Measurements from ENCODE around the gene HSPA8. TPM values are rescaled to one million over a fixed set of nuclear protein-coding genes. Genes with fewer than 3 reads are reported as not detected.

HSPA8 gene
- total RNA-seq, 2 experiments from 2014 or later: 1,029 to 1,909 TPM

DNA sequence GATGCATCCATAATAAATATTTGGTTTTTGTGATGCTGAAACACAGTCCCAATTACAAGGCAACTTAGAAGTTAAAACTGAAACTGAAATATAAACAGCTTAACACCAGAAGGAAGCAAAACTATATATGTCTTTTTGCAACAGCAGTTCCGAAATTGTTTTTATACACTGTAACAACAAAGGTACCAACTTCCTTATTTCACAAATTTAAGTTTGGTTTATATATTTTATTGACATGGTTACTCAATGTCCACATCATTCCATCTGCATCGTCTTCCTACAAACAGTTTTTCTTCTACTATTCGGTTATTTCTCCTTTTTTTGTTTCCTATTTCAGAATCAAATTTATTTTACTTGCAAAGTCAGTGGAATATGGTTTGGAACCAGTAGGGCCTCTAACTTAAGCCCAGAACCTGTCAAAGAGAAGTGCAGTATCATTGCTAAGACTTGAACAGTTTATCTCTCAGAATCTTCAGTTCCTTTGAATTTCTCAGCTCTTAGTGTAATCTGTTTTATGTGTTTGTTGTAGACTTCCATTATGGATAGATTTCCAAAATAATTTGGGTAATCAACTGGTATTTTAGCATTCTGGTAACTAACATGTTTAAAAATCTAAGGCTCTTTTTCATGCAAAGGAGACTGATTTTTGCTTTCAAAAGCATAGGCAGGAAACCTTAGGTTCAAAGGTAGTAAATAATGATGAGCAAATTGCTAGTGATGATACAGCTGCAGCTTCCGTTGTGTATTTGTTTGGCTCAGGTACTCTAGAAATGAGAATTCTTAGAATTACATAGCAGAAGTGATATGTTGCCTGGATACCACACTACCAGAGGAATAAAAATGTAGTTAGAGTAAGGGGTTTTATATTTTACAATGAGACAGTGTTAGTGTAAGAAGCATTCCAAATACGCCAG lies 8.2 kb upstream of the HSPA8 start:
- H3K9me3 ChIP-seq (ENCODE audit: low read length): no peaks in the 10 kb centered on the region
- peak; percentile 62 for DNase-seq (ENCODE audit: low spot score)
- peaks cover 13% of the 10 kb centered on the region; the same call in 1 of the 2 replicates for H3K79me2 ChIP-seq (ENCODE audit: insufficient read depth, low read depth, low read length)
- no peaks in the 10 kb centered on the region for H3K36me3 ChIP-seq (ENCODE audit: insufficient read depth, low read length)
- no peak for TF ChIP-seq EZH2phosphoT487 (IDR thresholded peaks at IDR 0.05; ENCODE audit: borderline replicate concordance, low read depth, low read length)
- TF ChIP-seq, protein P1, sequence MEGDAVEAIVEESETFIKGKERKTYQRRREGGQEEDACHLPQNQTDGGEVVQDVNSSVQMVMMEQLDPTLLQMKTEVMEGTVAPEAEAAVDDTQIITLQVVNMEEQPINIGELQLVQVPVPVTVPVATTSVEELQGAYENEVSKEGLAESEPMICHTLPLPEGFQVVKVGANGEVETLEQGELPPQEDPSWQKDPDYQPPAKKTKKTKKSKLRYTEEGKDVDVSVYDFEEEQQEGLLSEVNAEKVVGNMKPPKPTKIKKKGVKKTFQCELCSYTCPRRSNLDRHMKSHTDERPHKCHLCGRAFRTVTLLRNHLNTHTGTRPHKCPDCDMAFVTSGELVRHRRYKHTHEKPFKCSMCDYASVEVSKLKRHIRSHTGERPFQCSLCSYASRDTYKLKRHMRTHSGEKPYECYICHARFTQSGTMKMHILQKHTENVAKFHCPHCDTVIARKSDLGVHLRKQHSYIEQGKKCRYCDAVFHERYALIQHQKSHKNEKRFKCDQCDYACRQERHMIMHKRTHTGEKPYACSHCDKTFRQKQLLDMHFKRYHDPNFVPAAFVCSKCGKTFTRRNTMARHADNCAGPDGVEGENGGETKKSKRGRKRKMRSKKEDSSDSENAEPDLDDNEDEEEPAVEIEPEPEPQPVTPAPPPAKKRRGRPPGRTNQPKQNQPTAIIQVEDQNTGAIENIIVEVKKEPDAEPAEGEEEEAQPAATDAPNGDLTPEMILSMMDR (conservative IDR thresholded peaks at IDR 0.05; ENCODE audit: low read length): no peak
- POLR2A ChIA-PET: interaction anchor here (0.8 to 2.6 kb wide), 5 partner anchors 9 to 33 kb away, joined by 3 to 12 read pairs (median 4); no protein-coding TSS in a partner anchor
- H3K27ac ChIP-seq (ENCODE audit: low read depth, low read length, poor library complexity, severe bottlenecking): peak overlapping the region; percentile 43
- peak overlapping the region; percentile 59 for H3K4me3 ChIP-seq (ENCODE audit: low read depth, low read length, poor library complexity, severe bottlenecking)
- peak overlapping the region; percentile 77 for H3K4me2 ChIP-seq (ENCODE audit: low read length)
- peaks cover 46% of the 10 kb centered on the region for H3K4me1 ChIP-seq (ENCODE audit: insufficient read depth, low read length, poor library complexity, severe bottlenecking)
- peak overlapping the region; percentile 23; the same call in 1 of the 2 replicates for H2AFZ ChIP-seq (ENCODE audit: low read length)
- BruUV-seq (replicated peaks): no TSS peak
- CTCF ChIA-PET (ENCODE audit: unreplicated experiment): no interaction called here
- intact Hi-C loops (cut with micrococcal nuclease; ENCODE audit: unreplicated experiment): loop anchor here (10.0 kb wide), 1 partner anchor 315 kb away; no protein-coding TSS in a partner anchor
- H4K20me1 ChIP-seq (ENCODE audit: insufficient read depth, low read length): no peaks in the 10 kb centered on the region
- H3K9me2 ChIP-seq (ENCODE audit: insufficient read depth, low read length): no peaks in the 10 kb centered on the region

DNA sequence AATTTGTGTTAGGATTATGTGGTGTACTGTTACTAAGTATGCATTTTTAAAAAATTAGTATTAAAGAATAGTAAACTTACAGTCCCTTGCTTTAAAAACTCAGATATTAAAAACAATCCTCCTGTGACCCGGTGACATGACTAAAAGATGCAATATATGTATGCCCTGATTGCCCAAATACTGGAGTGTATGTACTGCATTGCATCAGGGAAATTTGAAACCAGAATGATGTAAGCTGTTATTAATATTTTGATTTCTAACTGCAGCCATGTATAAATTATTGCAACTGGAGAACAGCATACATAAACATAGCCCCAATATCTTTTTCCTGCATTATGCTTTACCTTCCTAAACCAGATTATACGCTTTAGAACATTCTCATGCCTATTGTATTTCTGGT lies 3.7 kb upstream of the HSPA8 start:
- BruUV-seq (replicated peaks): no TSS peak
- POLR2A ChIA-PET: interaction anchor here (1.2 to 2.0 kb wide), 4 partner anchors 8 to 14 kb away, joined by 3 to 6 read pairs (median 4); no protein-coding TSS in a partner anchor
- H3K4me1 ChIP-seq (ENCODE audit: insufficient read depth, low read length, poor library complexity, severe bottlenecking): peaks cover 51% of the 10 kb centered on the region

More for the DNA sequence above, 3.7 kb upstream of the HSPA8 start:
- Histone ChIP-seq H3K36me3 (ENCODE audit: insufficient read depth, low read length) (peaks cover 13% of the 10 kb centered on the region), H3K9me3 (ENCODE audit: low read length) (no peaks in the 10 kb centered on the region), H3K9me2 (ENCODE audit: insufficient read depth, low read length) (no peaks in the 10 kb centered on the region), H4K20me1 (ENCODE audit: insufficient read depth, low read length) (peaks cover 12% of the 10 kb centered on the region), H3K79me2 (ENCODE audit: insufficient read depth, low read depth, low read length) (peaks cover 49% of the 10 kb centered on the region), H3K4me3 (ENCODE audit: low read depth, low read length, poor library complexity, severe bottlenecking) (peak overlapping the region; percentile 96), H3K27ac (ENCODE audit: low read depth, low read length, poor library complexity, severe bottlenecking) (peak overlapping the region; percentile 92), H2AFZ (ENCODE audit: low read length) (no peak overlapping the region), H3K4me2 (ENCODE audit: low read length) (peak overlapping the region; percentile 83)
- peak; percentile 12 for DNase-seq (ENCODE audit: low spot score)
- CTCF ChIA-PET (ENCODE audit: unreplicated experiment): no interaction called here
- TF ChIP-seq, protein P1 (conservative IDR thresholded peaks at IDR 0.05; ENCODE audit: low read length): no peak
- no peak for TF ChIP-seq EZH2phosphoT487 (IDR thresholded peaks at IDR 0.05; ENCODE audit: borderline replicate concordance, low read depth, low read length)
- intact Hi-C loops (cut with micrococcal nuclease; ENCODE audit: unreplicated experiment): loop anchor here (10.0 kb wide), 1 partner anchor 311 kb away; no protein-coding TSS in a partner anchor

Data from OCI-LY7 (cell line).